ENCODE results near the gene MXRA7. TPM values are rescaled to one million over a fixed set of nuclear protein-coding genes. Genes with fewer than 3 reads are reported as not detected.
A peak's percentile ranks its signal among the peaks of the same experiment; 100 is the strongest.
"Not testable (repeated sequence)": the region's sequence is repeated elsewhere in the genome, so short reads cannot be mapped to it uniquely, and the experiment has no call there.

The MXRA7 gene
- total RNA-seq, 1 donor from 2014 or later = 105 TPM

GRCh38 chr17:76733618-76733957 lies 22.8 kb upstream of the MXRA7 start:
- TF ChIP-seq CTCF (IDR thresholded peaks at IDR 0.05) = no peak
- DNase-seq = no peak
- Histone ChIP-seq H3K4me1 (peaks cover 71% of the 10 kb centered on the region), H3K27ac (no peak overlapping the region), H3K36me3 (peaks cover 72% of the 10 kb centered on the region), H3K4me3 (no peak overlapping the region), H3K27me3 (ENCODE audit: low read depth) (no peaks in the 10 kb centered on the region), H3K9me3 (no peaks in the 10 kb centered on the region)
- no peak for ATAC-seq
- intact Hi-C loops (cut with DNase I) = no loop called here

- no peak overlapping the region for H3K27ac ChIP-seq
- no peak for ATAC-seq
- H3K4me3 ChIP-seq = no peak overlapping the region
- H3K27me3 ChIP-seq (ENCODE audit: low read depth) = no peaks in the 10 kb centered on the region
- peaks cover 72% of the 10 kb centered on the region for H3K36me3 ChIP-seq
- intact Hi-C loops (cut with DNase I) = no loop called here
- DNase-seq = no peak
- TF ChIP-seq CTCF (IDR thresholded peaks at IDR 0.05) = no peak
- H3K4me1 ChIP-seq = peaks cover 73% of the 10 kb centered on the region
- H3K9me3 ChIP-seq = no peaks in the 10 kb centered on the region
Measured at GRCh38 chr17:76732734-76733617, 22.2 kb upstream of the MXRA7 start.

GRCh38 chr17:76731800-76732733 lies 21.3 kb upstream of the MXRA7 start:
- DNase-seq; H3K27ac ChIP-seq; intact Hi-C loops (cut with DNase I); H3K9me3 ChIP-seq; ATAC-seq; H3K27me3 ChIP-seq (ENCODE audit: low read depth); H3K4me3 ChIP-seq: not testable (repeated sequence)
- Histone ChIP-seq H3K36me3 (peaks cover 72% of the 10 kb centered on the region), H3K4me1 (peaks cover 80% of the 10 kb centered on the region)

GRCh38 chr17:76727745-76728456 lies 17.1 kb upstream of the MXRA7 start:
- H3K36me3 ChIP-seq = peaks cover 65% of the 10 kb centered on the region
- no peak for DNase-seq

More at GRCh38 chr17:76727745-76728456, 17.1 kb upstream of the MXRA7 start:
- Histone ChIP-seq H3K9me3 (no peaks in the 10 kb centered on the region), H3K4me1 (peaks cover 78% of the 10 kb centered on the region), H3K27ac (peak overlapping the region; percentile 99), H3K4me3 (peak overlapping the region; percentile 98), H3K27me3 (ENCODE audit: low read depth) (no peaks in the 10 kb centered on the region)
- no peak for ATAC-seq
- intact Hi-C loops (cut with DNase I) = no loop called here
- no peak for TF ChIP-seq CTCF (IDR thresholded peaks at IDR 0.05)

Data from lower lobe of right lung (tissue), 2 donors.